ENCODE data around the gene HOTAIR. TPM values are rescaled to one million over a fixed set of nuclear protein-coding genes. Genes with fewer than 3 reads are reported as not detected.

Gene HOTAIR
- total and polyA plus RNA-seq, 2 donors (not counting 3 experiments of a cell fraction or from before 2014, with no cell fraction given) = not detected

GRCh38 chr12:53939141-53940108 is 35.3 kb downstream of the HOTAIR start:
- dilution Hi-C loops (cut with MboI; ENCODE audit: extremely low pct_ligation_motif_present, low sequenced_read_pairs) (no loop called here), intact Hi-C loops (cut with micrococcal nuclease) (no loop called here)
- no peak overlapping the region for H3K9ac ChIP-seq (replicated peaks; ENCODE audit: extremely low read depth, insufficient read depth, low read length)
- ChIA-PET POLR2A (no interaction called here), CTCF (interaction anchor here (1.1 to 2.2 kb wide), 2 partner anchors 12 kb away, joined by 3 to 9 read pairs; no protein-coding TSS in a partner anchor)
- H4K20me1 ChIP-seq (replicated peaks; ENCODE audit: control insufficient read depth, extremely low read depth, insufficient read depth, low read length) = no peaks in the 10 kb centered on the region
- H3K9me1 ChIP-seq (replicated peaks; ENCODE audit: control insufficient read depth, extremely low read depth, insufficient read depth, low read length) = no peaks in the 10 kb centered on the region
- no peak for FAIRE-seq
- DNase-seq (ENCODE audit: low read depth, low spot score) = no peak
- TF ChIP-seq, protein P1, sequence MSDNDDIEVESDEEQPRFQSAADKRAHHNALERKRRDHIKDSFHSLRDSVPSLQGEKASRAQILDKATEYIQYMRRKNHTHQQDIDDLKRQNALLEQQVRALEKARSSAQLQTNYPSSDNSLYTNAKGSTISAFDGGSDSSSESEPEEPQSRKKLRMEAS (IDR thresholded peaks at IDR 0.05; ENCODE audit: insufficient read depth, insufficient read length) = no peak
- no peak for TF ChIP-seq GATA2 (IDR thresholded peaks at IDR 0.05; ENCODE audit: insufficient read depth, insufficient read length, low read depth, low read length)
- no peak for TF ChIP-seq POLR2AphosphoS5 (IDR thresholded peaks at IDR 0.05; ENCODE audit: insufficient read depth, low read depth, low read length)
- TF ChIP-seq MYC (IDR thresholded peaks at IDR 0.05; ENCODE audit: low read depth, low read length) = no peak
- no peak for TF ChIP-seq JUN (IDR thresholded peaks at IDR 0.05; ENCODE audit: borderline replicate concordance, insufficient read depth, insufficient read length, low read depth)
- TF ChIP-seq FOS (IDR thresholded peaks at IDR 0.05; ENCODE audit: borderline replicate concordance, insufficient read depth, low read length) = no peak
- peak; percentile 87 for TF ChIP-seq EZH2 (IDR thresholded peaks at IDR 0.05; ENCODE audit: borderline replicate concordance, low read depth, low read length, severe bottlenecking)
- H3K79me2 ChIP-seq (ENCODE audit: control insufficient read depth, insufficient read depth, low read length) = no peaks in the 10 kb centered on the region
- no TSS peak for BruUV-seq (replicated peaks)
- H3K36me3 ChIP-seq (ENCODE audit: control insufficient read depth in 2 of 2, extremely low read depth in 1 of 2, insufficient read depth in 2 of 2, low read length in 2 of 2) = no peaks in the 10 kb centered on the region
- no peaks in the 10 kb centered on the region for H3K4me1 ChIP-seq (ENCODE audit: control insufficient read depth, extremely low read depth, insufficient read depth, low read length)
- H3K27me3 ChIP-seq (ENCODE audit: control insufficient read depth in 2 of 2, insufficient read depth in 2 of 2, low read length in 2 of 2) = peaks cover 78 to 95% of the 10 kb centered on the region in 2 experiments
- no peak overlapping the region for H3K4me2 ChIP-seq (ENCODE audit: insufficient read depth, low read length)
- H3K9me3 ChIP-seq (replicated peaks; ENCODE audit: control insufficient read depth, insufficient read depth, low read length) = no peaks in the 10 kb centered on the region
- H2AFZ ChIP-seq (ENCODE audit: low read depth, low read length) = no peak overlapping the region
- no peak overlapping the region for H3K4me3 ChIP-seq (replicated peaks in 1 of 3; ENCODE audit: insufficient read depth in 1 of 3, low read depth in 1 of 3, low read length in 3 of 3)
- no peak overlapping the region for H3K27ac ChIP-seq (ENCODE audit: insufficient read depth, low read depth, low read length)
